Measurements from ENCODE around the gene CNPPD1. TPM values are rescaled to one million over a fixed set of nuclear protein-coding genes. Genes with fewer than 3 reads are reported as not detected.

CNPPD1 gene
- total RNA-seq, result 10 to 100 TPM; 46.9 to 56.9 TPM
- long read RNA-seq, transcript CNPPD1-201 (8 exons, 2,060 nt), result major isoform, 60 of 74 reads
- long read RNA-seq, partial matches to known transcripts, result 4 of 74 reads
- long read RNA-seq, other reads (novel, unspliced or antisense), result 9 of 74 reads

- intact Hi-C loops (cut with DNase I), result loop anchor here (5.0 kb wide), 1 partner anchor 40 kb away; the partner anchor contains the start of gene ABCB6 (in 2 of the 2)
- ATAC-seq (peak; percentile 91), DNase-seq (peak; percentile 90)
These were observed at the start of gene CNPPD1 for GRCh38 chr2:219176818-219177551. Gene CNPPD1, minus strand, starts transcription at chr2:219176925. Its CDS starts 97 bp downstream, at chr2:219176828.

DNA sequence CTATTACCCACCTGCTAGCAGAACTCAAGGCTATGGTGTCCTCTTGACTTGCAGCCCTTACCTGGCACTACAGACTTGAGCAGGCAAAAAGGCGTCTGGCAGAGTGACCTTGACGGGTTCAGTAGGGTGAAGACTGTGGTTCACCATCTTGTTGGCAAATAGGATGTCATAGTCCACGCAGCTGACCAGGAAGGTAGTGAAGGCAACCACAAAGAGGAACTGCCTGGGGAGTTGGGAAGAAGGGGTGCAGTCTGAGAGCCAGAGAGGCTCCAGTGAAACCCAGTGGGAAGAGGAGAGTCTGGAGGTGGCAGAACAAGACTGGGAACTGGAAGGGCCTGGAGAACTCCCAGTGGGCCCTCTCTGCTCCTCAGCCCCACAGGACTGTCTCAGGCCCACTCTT lies 48.6 kb upstream of the CNPPD1 start:
- ATAC-seq (no peak), DNase-seq (no peak)
- intact Hi-C loops (cut with DNase I), result no loop called here

DNA sequence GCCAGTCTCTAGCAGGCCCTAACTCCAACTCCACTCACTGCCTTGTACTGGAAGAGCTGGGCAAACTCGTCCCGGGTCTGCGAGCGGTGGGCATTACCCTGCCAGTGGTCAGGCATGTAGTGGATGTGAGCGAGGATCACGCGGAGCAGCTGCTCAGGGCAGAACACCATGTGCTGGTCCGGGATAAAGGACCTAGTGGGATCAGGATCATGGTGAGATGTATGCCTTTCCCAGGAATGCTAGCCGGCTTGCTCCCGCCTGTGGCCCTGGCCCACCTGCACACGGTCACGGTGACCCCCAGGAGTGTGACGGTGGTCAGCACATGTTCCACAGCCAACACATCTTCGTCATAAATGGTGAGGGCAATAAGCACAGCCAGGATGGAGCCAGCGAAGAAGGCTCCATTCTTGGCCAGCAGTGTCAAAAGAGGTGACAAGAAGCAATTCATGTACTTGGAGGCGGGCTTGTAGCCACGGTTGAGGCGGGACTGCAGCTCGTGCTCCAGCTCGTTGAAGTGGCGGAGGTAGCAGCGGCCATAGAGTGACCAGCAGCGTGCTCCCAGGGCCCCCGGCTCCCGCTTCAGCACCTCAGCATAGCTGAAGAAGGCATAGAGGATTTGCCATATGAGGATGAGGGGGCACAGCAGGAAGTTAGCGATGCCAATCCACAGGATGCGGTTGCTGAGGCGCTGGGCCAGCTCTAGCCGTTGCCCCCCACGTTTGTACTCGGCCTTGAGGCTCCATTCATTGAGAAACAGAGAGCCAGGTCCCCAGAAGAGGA lies 47.3 kb upstream of the CNPPD1 start:
- intact Hi-C loops (cut with DNase I), result no loop called here
- DNase-seq (no peak), ATAC-seq (no peak)

DNA sequence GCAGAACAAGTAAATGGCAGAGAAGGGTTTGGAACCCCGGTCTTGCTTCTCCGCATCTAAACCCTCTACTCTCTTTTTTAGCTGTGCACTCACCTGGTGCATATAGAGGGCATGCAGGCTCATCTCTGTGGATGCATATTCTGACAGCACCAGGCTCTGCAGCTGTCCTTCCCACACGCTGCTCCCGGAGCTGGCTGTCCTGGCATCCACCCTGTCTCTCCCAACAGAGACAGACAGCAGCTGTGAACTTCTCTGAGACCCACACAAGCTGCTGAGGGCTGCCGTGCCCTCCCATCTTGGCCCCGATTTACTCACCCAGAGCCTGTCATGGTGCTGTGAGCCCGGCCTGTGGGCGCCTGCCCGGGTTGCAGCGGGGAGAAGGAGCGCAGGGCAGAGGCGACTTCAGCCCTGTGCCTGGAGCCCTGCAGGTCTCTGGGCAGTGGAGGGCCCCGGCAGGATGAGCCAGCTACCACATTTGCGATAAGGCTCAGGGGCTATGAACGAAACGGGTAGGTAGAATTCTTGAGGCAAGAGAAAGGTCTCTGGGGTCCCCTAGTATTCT lies 45.3 kb upstream of the CNPPD1 start:
- intact Hi-C loops (cut with DNase I), result no loop called here
- ATAC-seq, result no peak
- DNase-seq, result no peak

DNA sequence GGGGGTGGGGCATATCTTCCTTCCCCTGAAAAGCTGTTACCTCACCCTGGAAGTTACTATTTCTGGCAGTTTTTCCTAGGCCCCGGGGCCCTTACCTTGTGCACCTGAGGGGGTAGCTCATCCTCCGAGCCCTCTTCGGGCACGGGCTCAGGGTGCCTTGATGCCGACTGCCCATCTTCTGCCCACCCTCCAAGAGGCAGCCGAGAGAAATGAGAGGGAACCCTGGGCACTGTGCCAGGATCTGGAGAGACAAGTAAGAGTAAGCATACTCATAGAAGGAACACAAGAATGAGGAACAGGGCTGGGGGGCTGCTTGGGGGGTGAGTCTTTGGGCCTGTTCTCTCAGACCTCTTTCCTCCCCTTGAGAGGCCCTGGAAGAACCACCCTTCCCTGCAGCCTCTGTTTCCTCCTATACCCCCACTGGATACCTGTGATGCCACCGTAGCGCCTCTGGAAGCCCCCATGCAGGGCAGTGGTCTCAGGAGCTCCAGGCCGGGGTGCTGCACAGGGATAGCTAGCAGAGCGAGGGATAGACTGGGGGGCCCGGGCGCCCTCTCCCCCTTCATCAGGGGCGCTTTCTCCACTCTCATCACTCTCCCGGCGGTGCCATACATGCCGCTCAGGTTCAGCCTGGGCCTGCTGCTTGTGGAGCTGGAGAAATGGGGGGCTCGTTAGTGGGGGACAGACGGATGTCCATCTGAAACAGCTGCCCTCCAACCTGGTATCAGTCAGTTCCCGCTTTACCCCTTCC lies 44.1 kb upstream of the CNPPD1 start:
- intact Hi-C loops (cut with DNase I), result no loop called here

GRCh38 chr2:219219784-219220532 lies 43.2 kb upstream of the CNPPD1 start:
- intact Hi-C loops (cut with DNase I), result loop anchor here (5.0 kb wide), 1 partner anchor 43 kb away; the partner anchor contains the start of genes CNPPD1 (in 2 of the 2) and RETREG2 (in 2 of the 2)
- no peak for DNase-seq
- ATAC-seq, result no peak

More for the DNA sequence above, 44.1 kb upstream of the CNPPD1 start:
- ATAC-seq (no peak), DNase-seq (no peak)

GRCh38 chr2:219218732-219219701 lies 42.3 kb upstream of the CNPPD1 start, which contains the start of gene ABCB6:
Gene ABCB6, minus strand, starts transcription at chr2:219218958. Its CDS starts 285 bp downstream, at chr2:219218673.
- ATAC-seq (peak; percentile 91), DNase-seq (peak; percentile 99)
- intact Hi-C loops (cut with DNase I), result loop anchor here (5.0 kb wide), 1 partner anchor 42 kb away; the partner anchor contains the start of genes CNPPD1 (in 2 of the 2) and RETREG2 (in 2 of the 2)

GRCh38 chr2:219218217-219218731 lies 41.5 kb upstream of the CNPPD1 start:
- intact Hi-C loops (cut with DNase I), result loop anchor here (5.0 kb wide), 1 partner anchor 41 kb away; the partner anchor contains the start of genes CNPPD1 (in 2 of the 2) and RETREG2 (in 2 of the 2)
- DNase-seq (peak; percentile 77), ATAC-seq (peak; percentile 60 to 69)

DNA sequence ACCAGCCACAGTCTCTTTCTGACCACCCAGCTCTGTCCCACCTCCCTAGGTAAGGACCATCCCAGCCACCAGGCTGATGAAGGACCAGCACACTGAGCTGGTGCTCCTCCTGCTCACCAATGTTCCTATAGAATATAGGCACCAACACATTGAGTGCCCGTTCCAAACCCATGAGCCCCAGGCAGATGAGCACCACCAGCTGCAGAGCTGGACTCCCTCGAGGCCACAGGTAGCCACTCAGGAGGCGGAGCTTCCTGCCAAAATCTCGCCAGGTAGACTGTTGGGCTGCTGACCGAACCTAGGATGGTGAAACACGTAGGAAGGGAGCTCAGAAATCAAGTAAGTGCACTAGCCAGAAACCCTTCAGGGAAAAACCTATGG lies 39.8 kb upstream of the CNPPD1 start:
- intact Hi-C loops (cut with DNase I), result loop anchor here (5.0 kb wide), 1 partner anchor 39 kb away; the partner anchor contains the start of genes CNPPD1 (in 2 of the 2) and RETREG2 (in 2 of the 2)
- DNase-seq, result no peak
- no peak for ATAC-seq

DNA sequence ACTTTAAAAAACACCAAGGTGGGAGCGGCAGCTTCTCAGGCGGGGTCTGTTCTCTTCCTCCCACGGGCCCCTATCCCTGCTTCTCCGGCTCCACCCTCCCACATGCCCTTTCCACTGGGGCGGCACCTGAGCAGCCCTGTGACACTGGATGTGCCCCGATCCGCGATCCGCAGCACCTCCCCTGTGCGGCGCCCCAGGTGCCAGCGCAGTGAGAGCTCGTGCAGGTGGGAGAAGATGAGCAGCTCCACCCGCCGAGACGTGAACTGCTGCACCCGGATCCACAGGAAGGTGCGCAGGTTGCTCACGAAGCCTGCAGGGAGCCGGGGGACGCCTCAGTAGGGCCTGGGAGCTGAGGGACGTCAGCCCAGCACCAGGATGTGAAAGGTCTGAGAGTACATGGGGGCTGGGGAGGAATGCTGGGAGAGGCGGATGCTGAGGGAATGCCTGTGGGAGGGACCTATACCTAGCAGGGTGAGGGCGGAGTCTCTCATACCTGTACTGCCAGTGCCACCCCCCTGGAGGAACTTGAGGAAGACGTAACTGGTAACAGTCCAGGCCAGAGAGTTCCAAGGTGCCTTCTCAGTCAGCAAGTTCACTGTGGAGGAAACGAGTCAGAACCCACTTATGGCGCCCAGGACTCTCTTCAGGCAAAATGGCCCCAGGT lies 39.3 kb upstream of the CNPPD1 start:
- ATAC-seq (no peak), DNase-seq (no peak)
- intact Hi-C loops (cut with DNase I), result loop anchor here (5.0 kb wide), 1 partner anchor 39 kb away; the partner anchor contains the start of genes CNPPD1 (in 2 of the 2) and RETREG2 (in 2 of the 2)

- no peak for DNase-seq
- no peak for ATAC-seq
- intact Hi-C loops (cut with DNase I), result loop anchor here (5.0 kb wide), 1 partner anchor 37 kb away; the partner anchor contains the start of genes CNPPD1 (in 2 of the 2) and RETREG2 (in 2 of the 2)
These were observed 38.1 kb upstream of the CNPPD1 start for GRCh38 chr2:219214786-219215185.

DNA sequence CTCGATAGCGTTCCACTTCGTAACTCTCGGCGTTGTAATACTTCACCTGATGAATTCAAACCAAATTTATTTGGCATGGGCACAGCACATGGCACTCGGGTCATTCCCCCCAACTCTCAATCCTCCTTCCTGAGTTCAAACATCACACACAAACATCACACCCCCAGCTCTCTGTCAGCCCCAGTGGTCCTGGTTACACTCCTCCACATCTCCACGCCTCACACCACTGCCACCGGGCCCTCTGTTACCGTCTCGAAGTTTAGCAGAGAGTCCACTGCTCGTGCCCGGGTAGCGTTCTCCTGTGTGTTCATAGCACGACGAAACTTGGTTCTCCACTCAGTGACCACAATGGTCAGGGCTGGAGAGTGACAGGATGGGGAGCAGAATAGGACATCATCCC lies 37.4 kb upstream of the CNPPD1 start:
- ATAC-seq (no peak), DNase-seq (no peak)
- intact Hi-C loops (cut with DNase I), result no loop called here

DNA sequence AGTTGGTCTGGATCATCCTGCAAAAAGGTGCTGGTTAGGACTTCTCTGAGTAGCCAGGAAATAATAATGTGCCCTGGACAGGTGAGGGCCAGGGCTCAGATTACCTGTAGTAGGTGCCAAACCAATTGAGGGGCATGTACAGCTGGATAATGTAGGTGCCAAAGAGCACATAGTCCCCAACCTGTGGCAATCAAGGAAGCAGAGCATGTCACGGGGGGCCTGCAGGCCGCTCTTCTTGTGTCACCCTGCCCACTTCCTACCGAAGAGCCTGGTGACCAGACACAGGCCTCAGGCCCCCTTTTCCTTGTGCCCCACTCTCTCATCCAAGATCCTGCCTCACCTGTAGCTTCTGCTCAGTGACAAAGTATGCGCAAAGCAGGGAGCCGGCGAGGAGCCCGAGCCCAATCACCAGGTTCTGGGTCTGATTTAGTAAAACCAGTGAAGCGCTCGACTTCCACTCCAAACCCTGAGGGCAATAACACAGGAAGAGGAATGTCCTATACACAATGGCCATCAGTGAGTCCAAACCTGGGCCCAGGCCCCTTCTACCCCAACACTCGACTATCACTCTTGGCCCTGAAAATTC lies 36.9 kb upstream of the CNPPD1 start:
- ATAC-seq, result no peak
- DNase-seq, result no peak
- intact Hi-C loops (cut with DNase I), result no loop called here

DNA sequence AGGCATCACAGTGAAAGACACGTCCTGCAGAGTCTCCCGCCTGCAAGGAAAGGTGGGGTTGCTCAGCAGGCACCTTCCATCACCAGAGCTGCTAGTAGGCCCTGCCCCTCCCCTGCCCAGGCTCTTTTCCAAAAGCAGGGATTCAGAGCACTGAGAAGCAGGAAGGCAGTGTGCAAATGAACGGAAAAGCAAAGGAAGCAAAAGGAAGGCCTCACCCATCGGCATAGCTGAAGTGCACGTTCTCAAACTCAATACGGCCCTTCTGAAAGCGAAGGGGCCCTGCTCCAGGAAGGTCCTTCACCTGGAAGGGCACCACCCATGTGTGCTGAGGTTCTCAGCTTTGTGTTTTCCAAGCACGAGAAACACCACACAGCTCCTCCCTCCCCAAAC lies 36.3 kb upstream of the CNPPD1 start:
- no peak for DNase-seq
- intact Hi-C loops (cut with DNase I), result no loop called here
- no peak for ATAC-seq

DNA sequence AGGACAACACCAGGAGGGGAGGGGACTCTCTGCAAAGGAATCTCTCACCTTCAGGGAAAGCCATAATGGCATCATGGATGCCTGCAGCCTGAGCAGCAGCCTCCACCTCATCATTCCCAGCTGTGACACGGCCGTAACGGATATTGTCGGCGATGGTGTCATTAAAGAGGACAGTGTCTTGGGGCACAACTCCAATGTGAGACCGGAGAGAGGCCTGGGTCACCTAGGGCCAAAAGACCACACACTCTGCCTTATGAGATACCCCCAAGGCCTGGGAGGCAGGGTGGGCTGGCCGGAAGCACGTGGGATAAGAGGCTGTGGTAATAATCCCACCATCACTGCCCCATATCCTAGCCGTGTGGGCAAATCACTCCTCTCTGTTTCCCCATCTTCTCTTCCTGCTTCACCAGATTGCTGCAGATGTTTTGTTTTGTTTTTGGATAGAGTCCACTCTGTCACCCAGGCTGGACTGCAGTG lies 34.2 kb upstream of the CNPPD1 start:
- ATAC-seq (no peak), DNase-seq (no peak)
- intact Hi-C loops (cut with DNase I), result no loop called here
